Parathyroid adenoma (tissue), 2 donors: ENCODE data around the gene PKP2.

ENCODE experiments used
- H2AFZ ChIP-seq: fragments of 300-600 bp; sonication (generic); one replicate; pipeline ENCODE4 v1.7.0; 2017; ENCODE audit warnings: antibody characterized with exemption, mild to moderate bottlenecking
- H3K27ac ChIP-seq: fragments of 300-600 bp; sonication (generic); one replicate; pipeline ENCODE4 v1.7.0; 2017
- H3K27me3 ChIP-seq: fragments of 300-600 bp; sonication (generic); one replicate; pipeline ENCODE4 v1.7.0; 2017; ENCODE audit warnings: low read length; ENCODE audit not compliant: control insufficient read depth, insufficient read depth
- H3K36me3 ChIP-seq: fragments of 300-600 bp; sonication (generic); one replicate; pipeline ENCODE4 v1.7.0; 2017; ENCODE audit warnings: low read length; ENCODE audit not compliant: control insufficient read depth, insufficient read depth
- H3K4me1 ChIP-seq: fragments of 300-600 bp; sonication (generic); one replicate; pipeline ENCODE4 v1.7.0; 2017; ENCODE audit warnings: control low read depth
- H3K4me2 ChIP-seq: fragments of 300-600 bp; sonication (generic); one replicate; pipeline ENCODE4 v1.7.0; 2017; ENCODE audit warnings: low read length
- H3K4me3 ChIP-seq: fragments of 300-600 bp; sonication (generic); one replicate; pipeline ENCODE4 v1.7.0; 2017; ENCODE audit warnings: low read depth, low read length
- H3K79me2 ChIP-seq: fragments of 300-600 bp; sonication (generic); one replicate; pipeline ENCODE4 v1.7.0; 2017; ENCODE audit warnings: control low read depth
- H3K9ac ChIP-seq: fragments of 300-600 bp; sonication (generic); one replicate; pipeline ENCODE4 v1.7.0; 2017; ENCODE audit warnings: mild to moderate bottlenecking
- H3K9me3 ChIP-seq: fragments of 300-600 bp; sonication (generic); one replicate; pipeline ENCODE4 v1.7.0; 2017; ENCODE audit warnings: low read length; ENCODE audit not compliant: control insufficient read depth
- CTCF ChIP-seq: fragments of 300-600 bp; sonication (generic); IDR thresholded peaks from one replicate; pipeline ENCODE4 v1.7.0; 2017; ENCODE audit warnings: antibody characterized with exemption, mild to moderate bottlenecking
- donor health status: primary hyperparathyroidism.

The PKP2 gene

DNA sequence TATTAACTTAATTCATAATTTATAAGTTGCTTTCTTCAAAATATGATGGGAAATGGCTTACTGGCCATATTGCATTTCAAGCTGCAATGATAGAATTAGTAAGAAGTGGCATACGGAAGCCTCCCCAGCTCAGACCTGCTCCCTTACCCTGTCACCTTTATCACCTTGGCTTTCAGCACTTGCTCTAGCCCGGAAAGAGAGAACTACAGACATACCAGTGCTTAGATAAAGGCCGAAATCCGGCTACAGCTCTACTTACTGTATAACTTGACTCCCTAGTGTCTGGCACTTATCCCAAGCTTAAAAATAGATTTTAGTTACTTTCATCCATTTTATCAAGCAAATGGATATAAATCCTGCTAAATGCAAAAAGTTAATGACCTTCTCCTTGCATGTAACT is 42.5 kb downstream of the PKP2 start:
- H3K4me3 ChIP-seq, result no peak overlapping the region
- peaks cover 5% of the 10 kb centered on the region for H3K4me1 ChIP-seq
- no peaks in the 10 kb centered on the region for H3K9me3 ChIP-seq
- H3K36me3 ChIP-seq, result no peaks in the 10 kb centered on the region
- H3K4me2 ChIP-seq, result no peak overlapping the region
- H3K79me2 ChIP-seq, result no peaks in the 10 kb centered on the region
- no peak overlapping the region for H3K9ac ChIP-seq
- H3K27ac ChIP-seq, result no peak overlapping the region
- no peak for TF ChIP-seq CTCF
- H2AFZ ChIP-seq, result peak overlapping the region; percentile 24
- no peaks in the 10 kb centered on the region for H3K27me3 ChIP-seq

GRCh38 chr12:32847287-32847686 is 49.3 kb downstream of the PKP2 start:
- H3K9ac ChIP-seq, result no peak overlapping the region
- no peak overlapping the region for H2AFZ ChIP-seq
- H3K9me3 ChIP-seq, result no peaks in the 10 kb centered on the region
- no peak overlapping the region for H3K27ac ChIP-seq
- no peak for TF ChIP-seq CTCF
- no peaks in the 10 kb centered on the region for H3K4me1 ChIP-seq
- no peak overlapping the region for H3K4me3 ChIP-seq
- no peaks in the 10 kb centered on the region for H3K79me2 ChIP-seq
- no peaks in the 10 kb centered on the region for H3K36me3 ChIP-seq
- no peak overlapping the region for H3K4me2 ChIP-seq
- no peaks in the 10 kb centered on the region for H3K27me3 ChIP-seq

DNA sequence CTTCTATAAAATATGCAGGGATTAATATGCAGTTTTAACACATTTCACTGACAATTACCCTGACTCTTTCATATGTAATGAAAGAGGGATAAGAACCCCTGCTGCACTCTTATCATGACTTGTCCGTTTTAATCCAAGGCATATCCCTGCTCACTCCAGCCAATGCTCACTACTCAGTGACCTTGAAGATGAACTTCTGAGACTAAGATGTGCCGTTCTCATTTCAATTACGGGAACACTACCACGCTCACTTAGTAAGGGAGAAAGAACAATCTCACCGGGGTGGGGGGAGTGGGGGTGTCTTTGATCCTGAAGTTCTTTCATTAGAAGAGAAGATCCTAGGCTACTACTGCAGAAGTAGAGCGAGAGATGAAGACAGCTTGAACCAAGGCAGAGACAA is 50.5 kb downstream of the PKP2 start:
- H3K9ac ChIP-seq, result no peak overlapping the region
- no peak overlapping the region for H2AFZ ChIP-seq
- no peak for TF ChIP-seq CTCF
- no peaks in the 10 kb centered on the region for H3K79me2 ChIP-seq
- no peak overlapping the region for H3K4me2 ChIP-seq
- no peak overlapping the region for H3K27ac ChIP-seq
- no peak overlapping the region for H3K4me3 ChIP-seq
- no peaks in the 10 kb centered on the region for H3K27me3 ChIP-seq
- H3K4me1 ChIP-seq, result no peaks in the 10 kb centered on the region
- H3K36me3 ChIP-seq, result no peaks in the 10 kb centered on the region
- no peaks in the 10 kb centered on the region for H3K9me3 ChIP-seq

- H3K79me2 ChIP-seq, result no peaks in the 10 kb centered on the region
- H3K36me3 ChIP-seq, result no peaks in the 10 kb centered on the region
- H3K4me2 ChIP-seq, result no peak overlapping the region
- no peak for TF ChIP-seq CTCF
- H3K9ac ChIP-seq, result no peak overlapping the region
- no peak overlapping the region for H2AFZ ChIP-seq
- no peaks in the 10 kb centered on the region for H3K9me3 ChIP-seq
- H3K27ac ChIP-seq, result no peak overlapping the region
- H3K4me1 ChIP-seq, result no peaks in the 10 kb centered on the region
- no peak overlapping the region for H3K4me3 ChIP-seq
- H3K27me3 ChIP-seq, result no peaks in the 10 kb centered on the region
Observed at GRCh38 chr12:32843528-32844095, 53.0 kb downstream of the PKP2 start.

DNA sequence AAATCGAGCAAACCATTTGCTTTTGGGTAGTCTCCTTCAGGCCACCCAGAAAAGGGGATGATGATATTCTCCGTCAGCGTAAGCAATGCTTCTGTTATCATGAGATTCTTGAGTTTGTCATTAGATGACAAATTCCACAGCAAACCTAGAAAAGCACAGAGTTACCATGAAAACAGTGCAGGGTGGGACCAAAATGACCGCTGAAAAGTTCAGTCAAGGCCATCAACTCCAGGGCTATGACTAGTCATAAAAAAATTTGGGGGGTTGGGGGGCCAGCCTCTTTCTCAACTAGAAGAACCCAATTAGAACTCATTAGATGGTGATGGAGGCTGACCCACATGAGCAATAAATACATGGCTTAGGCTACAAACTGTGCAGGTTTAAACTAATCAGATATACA is 55.5 kb downstream of the PKP2 start:
- H3K9ac ChIP-seq, result no peak overlapping the region
- TF ChIP-seq CTCF, result no peak

More for the DNA sequence above, 55.5 kb downstream of the PKP2 start:
- Histone ChIP-seq H2AFZ (no peak overlapping the region), H3K36me3 (no peaks in the 10 kb centered on the region), H3K4me3 (no peak overlapping the region), H3K9me3 (no peaks in the 10 kb centered on the region), H3K4me2 (no peak overlapping the region), H3K27ac (no peak overlapping the region), H3K79me2 (no peaks in the 10 kb centered on the region), H3K4me1 (no peaks in the 10 kb centered on the region), H3K27me3 (no peaks in the 10 kb centered on the region)
